SK-MEL-5 (cell line): Measurements from ENCODE around the gene NHLRC2. TPM values are rescaled to one million over a fixed set of nuclear protein-coding genes. Genes with fewer than 3 reads are reported as not detected.
"Not testable (repeated sequence)": the region's sequence is repeated elsewhere in the genome, so short reads cannot be mapped to it uniquely, and the experiment has no call there.

Experiments
- DNase-seq: peaks from one replicate; pipeline ENCODE4 v3.0.0-alpha.2; 2016; ENCODE audit warnings: low read depth, low spot score
- in situ Hi-C: cut with HindIII; loops from 2 replicates; pipeline ENCODE4 v1.10.0; 2016; ENCODE audit warnings: low sequenced_read_pairs, high pct_unique_total_duplicates, low pct_unique_long_range_greater_than_20kb
- total RNA-seq: library from RNA; depleted of rRNA; stranded (reverse); fragments of >200 nt; shearing (Covaris generic); gene quantifications from 2 replicates; pipeline ENCODE4 v1.2.3, GENCODE V29; 2014

NHLRC2 gene
- total RNA-seq, 1 experiment from 2014 or later: 10.4 TPM

- DNase-seq: peak; percentile 3
- in situ Hi-C loops: no loop called here
Measured at GRCh38 chr10:113922787-113923570, 68.5 kb downstream of the NHLRC2 start.

GRCh38 chr10:113924186-113924585, 69.7 kb downstream of the NHLRC2 start:
- no peak for DNase-seq
- in situ Hi-C loops: no loop called here

- no peak for DNase-seq
- in situ Hi-C loops: no loop called here
Measured at GRCh38 chr10:113924664-113925063, 70.2 kb downstream of the NHLRC2 start.

GRCh38 chr10:113927440-113927839, 73.0 kb downstream of the NHLRC2 start:
- in situ Hi-C loops: no loop called here
- DNase-seq: no peak

GRCh38 chr10:113928830-113929229, 74.4 kb downstream of the NHLRC2 start:
- in situ Hi-C loops: no loop called here
- no peak for DNase-seq

- DNase-seq: no peak
- in situ Hi-C loops: no loop called here
Measured at GRCh38 chr10:113929522-113929921, 75.1 kb downstream of the NHLRC2 start.

- in situ Hi-C loops: no loop called here
- no peak for DNase-seq
Measured at GRCh38 chr10:113930482-113931057, 76.1 kb downstream of the NHLRC2 start.

- in situ Hi-C loops: no loop called here
- DNase-seq: no peak
Measured at GRCh38 chr10:113932854-113933253, 78.4 kb downstream of the NHLRC2 start.

GRCh38 chr10:113933894-113934532, 79.6 kb downstream of the NHLRC2 start:
- in situ Hi-C loops: no loop called here
- no peak for DNase-seq

- in situ Hi-C loops: no loop called here
- no peak for DNase-seq
Measured at GRCh38 chr10:113937258-113937657, 82.8 kb downstream of the NHLRC2 start.

- in situ Hi-C loops: no loop called here
- no peak for DNase-seq
Measured at GRCh38 chr10:113937756-113938155, 83.3 kb downstream of the NHLRC2 start.

- no peak for DNase-seq
- in situ Hi-C loops: no loop called here
Measured at GRCh38 chr10:113939212-113939860, 84.9 kb downstream of the NHLRC2 start.

GRCh38 chr10:113941140-113941539, 86.7 kb downstream of the NHLRC2 start:
- in situ Hi-C loops: no loop called here
- DNase-seq: no peak

- in situ Hi-C loops, DNase-seq: not testable (repeated sequence)
Measured at GRCh38 chr10:113943196-113943595, 88.7 kb downstream of the NHLRC2 start.

- no peak for DNase-seq
- in situ Hi-C loops: no loop called here
Measured at GRCh38 chr10:113945075-113945686, 90.7 kb downstream of the NHLRC2 start.

- in situ Hi-C loops: no loop called here
- no peak for DNase-seq
Measured at GRCh38 chr10:113945687-113946085, 91.2 kb downstream of the NHLRC2 start.

- in situ Hi-C loops: no loop called here
- DNase-seq: no peak
Measured at GRCh38 chr10:113947184-113948041, 93.0 kb downstream of the NHLRC2 start.
